ENCODE results near the gene IQGAP1. TPM values are rescaled to one million over a fixed set of nuclear protein-coding genes. Genes with fewer than 3 reads are reported as not detected.

IQGAP1 gene
- total and polyA plus RNA-seq, 2 of the 4 experiments (the other 2 are of a cell fraction), result 87.5 to 207 TPM

DNA sequence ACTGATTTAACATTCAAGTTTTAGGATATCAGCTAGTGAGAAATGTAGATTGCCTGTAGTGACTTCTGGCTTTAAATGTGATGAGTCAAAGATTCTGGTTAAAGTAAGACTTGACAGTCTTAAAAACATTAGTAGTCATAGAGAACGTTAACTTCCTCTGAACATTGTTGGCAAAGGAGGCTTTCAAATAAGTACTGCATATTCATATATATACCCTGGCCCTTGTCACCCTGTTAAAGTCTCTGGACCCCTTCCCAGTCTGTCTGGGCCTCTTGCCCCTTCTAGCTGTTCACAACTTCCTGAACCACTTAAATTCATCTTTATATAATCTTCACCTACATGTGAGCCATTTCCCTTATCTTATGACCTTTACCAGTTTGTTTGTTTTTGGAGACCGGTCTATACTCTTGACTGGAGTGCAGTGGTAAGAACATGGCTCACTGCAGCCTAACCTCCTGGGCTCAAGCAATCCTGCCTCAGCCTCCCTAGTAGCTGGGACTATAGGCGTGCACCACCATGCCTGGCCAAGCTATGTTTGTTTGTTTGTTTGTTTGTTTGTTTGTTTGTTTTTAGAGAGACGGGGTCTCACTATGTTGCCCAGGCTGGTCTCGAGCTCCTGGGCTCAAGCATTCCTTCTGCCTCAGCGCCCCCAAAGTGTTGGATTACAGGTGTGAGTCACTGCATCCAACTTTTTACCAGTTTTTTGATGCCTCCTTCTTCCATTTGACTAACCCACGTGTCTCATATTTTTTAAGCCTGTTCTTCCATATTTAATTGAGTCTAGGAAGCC lies 77.3 kb downstream of the IQGAP1 start:
- in situ Hi-C loops (cut with MboI; ENCODE audit: low sequenced_read_pairs), result no loop called here
- POLR2A ChIA-PET (ENCODE audit: unreplicated experiment), result no interaction called here
- intact Hi-C loops (cut with micrococcal nuclease), result no loop called here

More for the DNA sequence above, 77.3 kb downstream of the IQGAP1 start:
- Histone ChIP-seq H3K27me3 (ENCODE audit: control insufficient read depth, insufficient read depth, low read length) (no peaks in the 10 kb centered on the region), H3K9ac (ENCODE audit: low read depth, low read length) (no peak overlapping the region), H4K20me1 (ENCODE audit: insufficient read depth, low read length) (peaks cover 36% of the 10 kb centered on the region; the same call in 1 of the 2 replicates), H4K8ac (ENCODE audit: low read depth in 2 of 2, low read length in 2 of 2) (no peak overlapping the region), H3K27ac (ENCODE audit: insufficient read depth, low read length) (0 out of 2 replicates have a peak overlapping the region, but pooled peaks have one; percentile 13), H3K14ac (replicated peaks; ENCODE audit: low read depth, low read length) (no peak overlapping the region), H3K9me3 (ENCODE audit: control insufficient read depth, insufficient read depth, low read length) (no peaks in the 10 kb centered on the region), H3K79me1 (ENCODE audit: low read depth in 1 of 2, low read length in 2 of 2) (peaks cover 30 to 61% of the 10 kb centered on the region in 2 experiments), H2AK5ac (ENCODE audit: low read depth, low read length) (peak overlapping the region; percentile 14; the same call in 1 of the 2 replicates), H4K91ac (ENCODE audit: insufficient read depth, low read depth, low read length) (no peak overlapping the region), H3K36me3 (ENCODE audit: control insufficient read depth, insufficient read depth, low read length) (peaks cover 21% of the 10 kb centered on the region), H3K4me1 (ENCODE audit: control insufficient read depth, insufficient read depth, low read length) (peaks cover 5% of the 10 kb centered on the region), H2BK20ac (ENCODE audit: low read depth, low read length) (no peak overlapping the region), H3K4me2 (ENCODE audit: low read depth, low read length) (no peak overlapping the region), H2BK5ac (ENCODE audit: low read depth, low read length, poor library complexity, severe bottlenecking) (peak overlapping the region; percentile 15), H3K56ac (ENCODE audit: extremely low read depth, insufficient read depth, low read length) (no peak overlapping the region), H2BK15ac (ENCODE audit: low read depth, low read length) (no peak overlapping the region), H3K4me3 (ENCODE audit: insufficient read depth, low read depth, low read length) (no peak overlapping the region), H4K5ac (ENCODE audit: low read depth, low read length) (no peak overlapping the region), H3K4ac (ENCODE audit: low read depth, low read length) (no peak overlapping the region), H2AFZ (replicated peaks; ENCODE audit: low read length, poor library complexity) (no peak overlapping the region), H2BK120ac (ENCODE audit: low read depth, low read length) (no peak overlapping the region), H3K9me1 (ENCODE audit: insufficient read depth, low read length) (peaks cover 15% of the 10 kb centered on the region), H3K18ac (ENCODE audit: low read depth, low read length) (no peak overlapping the region), H3K23ac (ENCODE audit: low read depth, low read length) (no peak overlapping the region), H2AK9ac (replicated peaks; ENCODE audit: low read depth, low read length, poor library complexity) (no peak overlapping the region)
- TF ChIP-seq SMC3 (IDR thresholded peaks at IDR 0.05; ENCODE audit: low read depth, low read length) (no peak), NFE2L2 (IDR thresholded peaks at IDR 0.05; ENCODE audit: low read depth, low read length) (no peak), POLR2A (IDR thresholded peaks at IDR 0.05; ENCODE audit: low read depth, low read length) (no peak), MAFK (IDR thresholded peaks at IDR 0.05; ENCODE audit: low read depth, low read length) (peak; percentile 53; the same call in 1 of the 2 replicates)
- TF ChIP-seq, protein P1, sequence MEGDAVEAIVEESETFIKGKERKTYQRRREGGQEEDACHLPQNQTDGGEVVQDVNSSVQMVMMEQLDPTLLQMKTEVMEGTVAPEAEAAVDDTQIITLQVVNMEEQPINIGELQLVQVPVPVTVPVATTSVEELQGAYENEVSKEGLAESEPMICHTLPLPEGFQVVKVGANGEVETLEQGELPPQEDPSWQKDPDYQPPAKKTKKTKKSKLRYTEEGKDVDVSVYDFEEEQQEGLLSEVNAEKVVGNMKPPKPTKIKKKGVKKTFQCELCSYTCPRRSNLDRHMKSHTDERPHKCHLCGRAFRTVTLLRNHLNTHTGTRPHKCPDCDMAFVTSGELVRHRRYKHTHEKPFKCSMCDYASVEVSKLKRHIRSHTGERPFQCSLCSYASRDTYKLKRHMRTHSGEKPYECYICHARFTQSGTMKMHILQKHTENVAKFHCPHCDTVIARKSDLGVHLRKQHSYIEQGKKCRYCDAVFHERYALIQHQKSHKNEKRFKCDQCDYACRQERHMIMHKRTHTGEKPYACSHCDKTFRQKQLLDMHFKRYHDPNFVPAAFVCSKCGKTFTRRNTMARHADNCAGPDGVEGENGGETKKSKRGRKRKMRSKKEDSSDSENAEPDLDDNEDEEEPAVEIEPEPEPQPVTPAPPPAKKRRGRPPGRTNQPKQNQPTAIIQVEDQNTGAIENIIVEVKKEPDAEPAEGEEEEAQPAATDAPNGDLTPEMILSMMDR (conservative IDR thresholded peaks at IDR 0.05; ENCODE audit: low read depth, low read length), result no peak
- 100% methylated on average over 1 of the region's 7 CpGs; no CpG with 5 or more reads in 1 of the 2 experiments for WGBS, 2 experiments (ENCODE audit: extremely low coverage in 2 of 2, insufficient read length in 1 of 2)
- BruUV-seq (replicated peaks), result no TSS peak
- peak; percentile 67 for ATAC-seq (ENCODE audit: low read depth)
- DNase-seq, result peak; percentile 81
- CTCF ChIA-PET, result interaction anchor here (0.9 kb wide), 1 partner anchor 17 kb away, joined by 3 read pairs; no protein-coding TSS in a partner anchor
- dilution Hi-C loops (cut with HindIII; ENCODE audit: low sequenced_read_pairs, unreplicated experiment), result no loop called here
